Spleen (tissue), 7 donors: ENCODE results near the gene USF3.

Experiments
- POLR2A ChIP-seq, 3 donors: fragments of 450-650 bp; IDR thresholded peaks; one replicate each; pipeline ENCODE4 v1.5.1; 2017; ENCODE audit warnings: antibody characterized with exemption in 3 of 3, mild to moderate bottlenecking in 1 of 3
- POLR2AphosphoS5 ChIP-seq, 3 donors: sonication (generic); formaldehyde crosslinking; IDR thresholded peaks; one replicate each; pipeline ENCODE4 v1.5.1; 2017; ENCODE audit warnings: antibody characterized with exemption in 3 of 3
- TF ChIP-seq, protein P1 (sequence below), 11 experiments: fragments of 200-600 bp in 7 of 11; fragments of 450-650 bp in 4 of 11; sonication (generic) in 4 of 11; IDR thresholded peaks in 8 of 11; conservative IDR thresholded peaks in 3 of 11; 1 replicate in 7 of 11; 2 replicates in 4 of 11; pipeline versions ENCODE4 v1.4.0 to v1.8.0; 2016 to 2021; ENCODE audit warnings: antibody characterized with exemption in 11 of 11, inconsistent platforms in 4 of 11, mild to moderate bottlenecking in 1 of 11
- donor health status: DM: no; HTN: no; CAD: no; lungs with moderate emphysema.
- donor health status: DM: no; HTN: no; CAD: no.
- donor health status: DM: no; HTN: no; CAD: no.

DNA sequence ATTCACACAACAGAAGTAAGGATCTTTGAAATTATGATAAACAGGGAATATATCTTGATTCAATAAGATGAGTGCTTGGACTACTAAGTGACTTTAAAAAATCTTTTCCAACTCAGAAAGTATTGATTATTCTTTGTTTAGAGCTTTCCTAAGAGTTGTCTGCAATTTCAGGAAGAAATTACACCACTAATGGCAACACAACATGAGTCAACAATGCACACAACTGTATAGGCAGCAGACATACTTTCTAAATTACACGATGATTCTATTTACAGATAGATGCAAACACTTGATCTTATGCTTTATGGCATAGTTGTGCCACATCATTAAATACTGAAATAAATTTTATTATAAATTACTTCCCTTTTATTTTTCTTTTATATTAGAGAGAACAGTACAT lies 45.2 kb upstream of the USF3 start:
- TF ChIP-seq, protein P1, sequence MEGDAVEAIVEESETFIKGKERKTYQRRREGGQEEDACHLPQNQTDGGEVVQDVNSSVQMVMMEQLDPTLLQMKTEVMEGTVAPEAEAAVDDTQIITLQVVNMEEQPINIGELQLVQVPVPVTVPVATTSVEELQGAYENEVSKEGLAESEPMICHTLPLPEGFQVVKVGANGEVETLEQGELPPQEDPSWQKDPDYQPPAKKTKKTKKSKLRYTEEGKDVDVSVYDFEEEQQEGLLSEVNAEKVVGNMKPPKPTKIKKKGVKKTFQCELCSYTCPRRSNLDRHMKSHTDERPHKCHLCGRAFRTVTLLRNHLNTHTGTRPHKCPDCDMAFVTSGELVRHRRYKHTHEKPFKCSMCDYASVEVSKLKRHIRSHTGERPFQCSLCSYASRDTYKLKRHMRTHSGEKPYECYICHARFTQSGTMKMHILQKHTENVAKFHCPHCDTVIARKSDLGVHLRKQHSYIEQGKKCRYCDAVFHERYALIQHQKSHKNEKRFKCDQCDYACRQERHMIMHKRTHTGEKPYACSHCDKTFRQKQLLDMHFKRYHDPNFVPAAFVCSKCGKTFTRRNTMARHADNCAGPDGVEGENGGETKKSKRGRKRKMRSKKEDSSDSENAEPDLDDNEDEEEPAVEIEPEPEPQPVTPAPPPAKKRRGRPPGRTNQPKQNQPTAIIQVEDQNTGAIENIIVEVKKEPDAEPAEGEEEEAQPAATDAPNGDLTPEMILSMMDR (IDR thresholded peaks at IDR 0.05 in 8 of 11, conservative IDR thresholded peaks at IDR 0.05 in 3 of 11) = no peak
- TF ChIP-seq POLR2A (IDR thresholded peaks at IDR 0.05) = no peak
- no peak for TF ChIP-seq POLR2AphosphoS5 (IDR thresholded peaks at IDR 0.05)
